Stimulated activated CD8-positive, alpha-beta memory T cell treated with anti-CD3 and anti-CD28 coated beads, Interleukin-12 subunit alpha, Interleukin-12 subunit beta, amount 100 ng/mL, for 4 hours (primary cell): Measurements from ENCODE around the gene PID1.
"Not testable (repeated sequence)": the region's sequence is repeated elsewhere in the genome, so short reads cannot be mapped to it uniquely, and the experiment has no call there.

Source experiments
- DNase-seq: peaks from one replicate; pipeline ENCODE4 v3.0.0-alpha.2; 2020; ENCODE audit warnings: low read depth

The PID1 gene

DNA sequence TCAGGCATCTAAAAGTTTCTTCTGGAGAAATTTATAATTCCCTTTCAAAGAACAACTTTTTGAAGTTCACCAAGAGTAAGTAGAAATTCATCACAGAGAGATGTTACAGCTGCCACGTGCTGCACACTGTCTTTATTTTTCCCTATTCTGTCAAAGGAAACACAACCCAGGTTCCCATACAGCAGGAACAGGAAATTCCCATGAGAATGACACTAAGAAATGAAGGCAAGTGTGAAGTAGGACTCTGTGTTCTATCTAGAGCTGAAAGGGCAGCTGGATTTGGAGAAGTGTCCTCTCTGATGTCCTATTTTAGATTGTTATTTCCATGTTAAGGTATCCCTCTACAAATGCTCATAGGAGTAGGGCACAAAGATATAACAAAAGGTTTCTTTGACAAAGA is 58.8 kb downstream of the PID1 start:
- no peak for DNase-seq

- DNase-seq, result no peak
Observed at GRCh38 chr2:229210641-229211040, 60.4 kb downstream of the PID1 start.

- DNase-seq, result no peak
Observed at GRCh38 chr2:229206548-229206947, 64.5 kb downstream of the PID1 start.

DNA sequence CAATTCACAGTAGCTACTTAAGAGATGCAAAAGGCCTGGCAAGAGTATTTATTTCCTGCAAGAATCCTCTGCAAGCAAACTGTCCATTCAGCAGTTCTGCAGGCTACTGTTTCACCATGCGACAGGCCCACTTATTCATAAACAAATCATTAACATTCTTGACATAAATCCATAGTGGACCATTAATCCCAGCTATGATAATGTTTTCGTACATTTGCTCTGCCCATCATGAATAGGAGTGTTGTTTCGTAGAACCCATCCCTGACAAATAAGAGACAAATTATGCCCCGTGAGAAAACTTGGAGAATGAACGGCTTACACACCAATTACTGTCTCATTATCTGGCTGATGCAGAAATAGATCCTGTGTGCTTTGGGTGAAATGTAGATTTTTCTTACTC is 65.4 kb downstream of the PID1 start:
- no peak for DNase-seq

DNA sequence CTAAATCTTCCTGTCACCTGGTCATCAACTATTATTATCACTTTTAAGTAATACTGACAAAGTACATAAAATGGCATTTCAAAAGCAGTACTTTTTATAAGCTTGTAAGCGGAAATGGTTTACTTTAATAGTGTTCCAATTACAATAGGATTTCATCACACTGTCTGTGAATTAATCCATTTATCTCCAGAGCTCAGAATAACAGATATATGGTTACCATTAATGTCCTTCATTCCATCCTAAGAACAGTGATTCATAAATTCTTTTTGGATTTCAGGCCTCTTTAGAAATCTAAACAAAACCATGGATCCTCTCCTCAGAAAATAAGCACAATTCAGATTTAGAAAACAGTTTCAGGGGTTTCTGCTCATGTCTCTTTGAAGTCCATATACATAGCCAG is 68.4 kb downstream of the PID1 start:
- no peak for DNase-seq

DNA sequence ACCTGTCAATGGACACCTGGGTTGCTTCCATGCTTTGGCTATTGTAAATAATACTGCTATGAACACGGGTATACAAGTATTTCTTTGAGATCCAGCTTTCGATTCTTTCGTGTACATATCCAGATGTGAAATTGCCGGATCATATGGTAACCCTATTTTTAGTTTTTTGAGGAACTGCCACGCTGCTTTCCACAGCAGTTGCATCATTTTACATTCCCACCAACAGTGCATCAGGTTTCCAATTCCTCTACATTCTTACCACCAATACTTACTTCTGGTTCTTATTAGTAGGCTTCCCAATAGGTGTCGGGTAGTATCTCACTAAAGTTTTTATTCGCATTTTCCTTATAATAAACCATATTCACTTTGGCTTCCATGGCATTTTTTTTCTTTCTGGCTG is 69.6 kb downstream of the PID1 start:
- DNase-seq, result no peak

GRCh38 chr2:229199267-229199666 is 71.8 kb downstream of the PID1 start:
- no peak for DNase-seq

DNA sequence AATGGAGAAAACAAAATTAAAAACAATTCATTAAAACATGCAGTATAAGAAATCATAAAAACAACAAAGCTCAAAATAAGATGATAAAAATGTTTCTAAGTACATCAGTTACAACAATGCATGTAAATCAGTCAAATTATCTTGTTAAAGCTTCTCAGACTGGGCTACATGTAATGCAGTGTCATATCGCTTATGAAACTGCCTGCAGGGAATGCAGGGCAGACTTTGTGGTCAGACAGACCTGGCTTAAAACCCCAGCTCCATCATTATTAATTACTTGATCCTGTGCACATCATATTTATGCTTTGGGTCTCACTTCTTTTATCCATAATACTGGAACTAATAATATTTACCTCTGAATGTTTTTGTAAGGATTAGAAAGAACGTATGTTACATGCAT is 74.6 kb downstream of the PID1 start:
- no peak for DNase-seq

GRCh38 chr2:229195346-229195947 is 75.6 kb downstream of the PID1 start:
- no peak for DNase-seq

DNA sequence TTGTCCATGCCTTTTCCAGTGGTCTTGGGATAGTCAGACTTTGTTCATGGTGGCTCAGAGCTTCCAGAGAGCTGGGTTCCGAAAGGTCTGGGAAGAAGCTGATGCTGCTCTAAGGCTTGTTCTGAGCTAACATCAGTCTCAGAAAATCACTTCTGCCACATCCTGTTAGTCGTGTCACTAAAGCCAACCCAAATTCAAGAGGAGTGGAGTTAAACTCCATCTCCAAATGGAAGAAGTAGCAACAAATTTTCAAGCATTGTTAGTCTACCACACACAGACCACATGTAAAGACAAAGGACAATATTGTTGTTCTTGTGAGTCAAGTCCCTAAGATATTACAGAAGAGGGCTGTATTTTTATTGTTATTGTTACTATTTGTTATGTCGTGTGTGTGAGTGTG is 77.8 kb downstream of the PID1 start:
- DNase-seq, result no peak

DNA sequence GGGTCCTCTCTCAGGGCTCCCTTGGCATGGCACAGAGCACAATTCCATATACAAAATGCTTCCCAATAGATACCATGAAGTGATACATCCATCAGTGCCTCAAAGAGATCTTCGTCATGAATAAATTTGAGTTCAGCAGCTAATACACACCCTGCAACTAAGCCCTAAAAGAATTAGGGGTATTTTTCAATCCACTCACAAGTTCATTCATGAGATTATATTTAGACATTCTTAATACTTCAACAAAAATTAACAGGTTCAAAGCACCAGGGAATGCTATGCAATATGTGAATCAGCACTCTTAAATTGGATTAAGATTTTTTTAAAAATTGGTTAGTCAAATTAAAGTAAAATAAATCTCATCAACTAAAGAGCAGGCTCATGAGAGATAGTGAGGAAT is 79.7 kb downstream of the PID1 start:
- DNase-seq, result no peak

DNA sequence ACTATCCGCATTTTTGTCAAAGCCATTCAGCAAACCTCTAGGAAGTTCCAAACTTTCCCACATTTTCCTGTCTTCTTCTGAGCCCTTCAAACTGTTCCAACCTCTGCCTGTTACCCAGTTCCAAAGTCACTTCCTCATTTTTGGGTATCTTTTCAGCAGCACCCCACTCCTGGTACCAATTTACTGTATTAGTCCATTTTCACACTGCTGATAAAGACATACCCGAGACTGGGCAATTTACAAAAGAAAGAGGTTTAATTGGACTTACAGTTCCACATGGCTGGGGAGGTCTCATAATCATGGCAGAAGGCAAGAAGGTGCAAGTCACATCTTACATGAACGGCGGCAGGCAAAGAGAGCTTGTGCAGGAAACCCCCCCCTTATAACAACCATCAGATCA is 84.0 kb downstream of the PID1 start:
- not testable (repeated sequence) for DNase-seq

GRCh38 chr2:229181641-229182040 is 89.4 kb downstream of the PID1 start:
- DNase-seq, result no peak

GRCh38 chr2:229180658-229181057 is 90.4 kb downstream of the PID1 start:
- DNase-seq, result no peak

DNA sequence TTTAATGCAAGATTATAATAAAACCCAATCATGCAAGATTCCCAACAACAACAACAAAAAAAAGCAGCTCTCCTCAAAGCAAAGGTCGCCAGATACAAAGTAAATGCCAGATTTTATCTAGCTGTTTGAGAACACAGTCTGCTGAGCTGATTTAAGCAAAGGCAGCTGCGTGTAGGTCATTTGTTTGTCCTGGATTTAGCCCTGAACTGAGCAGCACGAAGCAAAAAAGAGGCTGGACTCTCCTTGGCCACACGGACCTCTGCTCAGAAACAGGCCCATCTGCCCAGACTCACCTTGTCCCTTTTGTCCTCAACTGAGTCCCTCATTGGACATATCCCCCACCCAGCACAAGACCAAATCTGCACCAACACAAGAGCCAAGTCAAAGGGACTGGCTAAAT is 91.5 kb downstream of the PID1 start:
- DNase-seq, result no peak

GRCh38 chr2:229178706-229179105 is 92.4 kb downstream of the PID1 start:
- DNase-seq, result no peak

- DNase-seq, result no peak
Observed at GRCh38 chr2:229178117-229178516, 93.0 kb downstream of the PID1 start.

DNA sequence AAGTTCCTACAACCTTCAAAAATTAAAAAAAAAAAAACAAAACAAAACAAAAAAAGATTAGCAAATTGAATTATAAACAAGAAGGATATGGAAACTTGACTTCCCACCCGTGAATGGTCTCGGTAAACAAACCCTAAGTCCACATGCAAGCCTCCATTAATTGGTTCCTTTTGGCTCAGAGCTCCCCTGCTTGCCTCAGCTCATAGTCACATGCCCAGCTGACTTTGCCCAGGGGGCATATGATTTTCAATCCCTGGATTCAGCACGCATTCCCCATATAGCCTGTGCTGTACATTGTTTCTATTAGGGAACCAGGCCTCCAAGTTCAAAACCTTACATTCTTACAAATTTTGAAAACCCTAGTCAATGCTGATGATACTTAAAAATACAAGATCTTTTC is 95.0 kb downstream of the PID1 start:
- DNase-seq, result no peak

- no peak for DNase-seq
Observed at GRCh38 chr2:229175497-229175863, 95.6 kb downstream of the PID1 start.

GRCh38 chr2:229174794-229175496 is 96.1 kb downstream of the PID1 start:
- DNase-seq, result no peak

DNA sequence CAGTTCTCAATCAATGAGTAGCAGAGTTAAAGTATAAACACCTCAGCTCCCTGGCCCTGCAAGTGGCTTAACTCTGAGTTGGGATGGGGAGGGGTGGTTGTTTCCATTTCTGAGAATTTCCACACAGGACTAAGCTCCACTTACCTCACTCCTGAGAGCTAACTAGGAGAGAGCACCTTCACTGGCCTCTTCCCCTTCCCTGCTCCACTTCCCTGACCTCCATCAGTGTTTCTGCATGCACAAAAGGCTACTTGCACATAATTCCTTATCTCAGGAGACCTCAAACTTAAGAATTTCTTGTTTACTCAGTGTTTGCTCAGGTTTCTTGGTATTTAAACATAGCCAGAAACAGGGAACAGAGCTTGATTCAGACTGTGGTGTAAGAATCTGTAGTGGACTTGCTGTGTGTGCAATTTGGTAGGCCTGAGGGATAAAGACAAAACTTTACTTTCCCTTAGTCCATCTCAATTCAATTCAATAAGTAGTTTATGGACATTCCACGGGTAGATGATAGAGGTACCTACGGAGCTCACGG is 97.2 kb downstream of the PID1 start:
- no peak for DNase-seq

DNA sequence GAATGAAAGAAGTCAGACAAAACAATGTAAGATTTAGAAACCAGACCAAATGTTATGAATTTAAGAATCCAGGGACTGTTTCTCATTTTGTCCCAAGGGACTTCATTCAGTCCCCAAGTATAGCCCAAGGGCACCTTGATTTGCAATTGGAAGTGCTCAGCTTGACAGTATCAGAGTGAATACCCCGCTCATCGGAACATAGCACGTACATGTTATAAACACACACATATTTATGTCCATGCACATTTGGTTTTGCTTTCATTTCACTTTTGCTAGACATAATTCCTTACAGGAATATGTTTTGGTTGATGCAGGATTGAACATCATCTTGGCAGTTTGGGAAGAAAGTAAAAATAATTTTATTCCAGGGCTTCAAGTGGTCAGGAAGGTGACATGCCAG is 100.2 kb downstream of the PID1 start:
- DNase-seq, result no peak

DNA sequence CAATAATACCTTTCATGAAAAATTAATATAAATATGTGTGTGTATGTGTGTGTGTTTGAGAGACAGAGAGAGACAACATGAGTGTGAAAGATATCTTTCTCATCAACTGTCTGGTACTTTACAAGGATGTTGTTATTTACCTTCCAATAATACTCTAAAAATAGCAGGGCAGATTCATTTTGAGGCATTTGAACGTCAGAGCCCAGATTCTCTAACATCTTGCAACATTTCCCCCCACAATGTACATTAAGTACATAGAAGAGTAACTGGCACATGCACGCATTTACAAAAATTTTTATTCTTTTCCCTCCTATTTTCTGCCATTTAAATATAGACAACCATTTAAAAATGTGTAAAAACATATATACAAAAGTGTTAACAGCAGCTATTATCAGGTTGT is 100.9 kb downstream of the PID1 start:
- DNase-seq, result no peak

DNA sequence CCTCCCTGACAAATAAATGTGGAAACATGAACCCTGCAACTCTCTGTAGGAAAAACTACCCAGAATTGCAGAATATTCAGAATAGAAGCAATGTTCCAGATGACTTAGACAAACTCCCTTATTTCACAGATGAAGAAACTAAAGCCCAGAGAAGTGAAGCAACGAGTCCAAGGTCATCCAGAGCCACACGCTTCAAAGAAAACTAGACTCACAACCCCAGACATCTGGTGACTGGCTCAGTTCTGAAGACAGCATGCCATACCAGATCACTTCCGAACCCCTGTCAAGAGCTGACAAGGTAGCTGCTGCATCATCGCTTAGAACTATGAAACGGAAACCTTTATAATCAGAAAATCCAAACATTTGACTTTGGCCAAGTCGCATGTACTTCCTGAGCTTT is 101.3 kb downstream of the PID1 start:
- no peak for DNase-seq
